Measurements from ENCODE around the gene RALA.

GRCh38 chr7:39631736-39632308 lies 8.4 kb downstream of the RALA start:
- TF ChIP-seq, protein P1, sequence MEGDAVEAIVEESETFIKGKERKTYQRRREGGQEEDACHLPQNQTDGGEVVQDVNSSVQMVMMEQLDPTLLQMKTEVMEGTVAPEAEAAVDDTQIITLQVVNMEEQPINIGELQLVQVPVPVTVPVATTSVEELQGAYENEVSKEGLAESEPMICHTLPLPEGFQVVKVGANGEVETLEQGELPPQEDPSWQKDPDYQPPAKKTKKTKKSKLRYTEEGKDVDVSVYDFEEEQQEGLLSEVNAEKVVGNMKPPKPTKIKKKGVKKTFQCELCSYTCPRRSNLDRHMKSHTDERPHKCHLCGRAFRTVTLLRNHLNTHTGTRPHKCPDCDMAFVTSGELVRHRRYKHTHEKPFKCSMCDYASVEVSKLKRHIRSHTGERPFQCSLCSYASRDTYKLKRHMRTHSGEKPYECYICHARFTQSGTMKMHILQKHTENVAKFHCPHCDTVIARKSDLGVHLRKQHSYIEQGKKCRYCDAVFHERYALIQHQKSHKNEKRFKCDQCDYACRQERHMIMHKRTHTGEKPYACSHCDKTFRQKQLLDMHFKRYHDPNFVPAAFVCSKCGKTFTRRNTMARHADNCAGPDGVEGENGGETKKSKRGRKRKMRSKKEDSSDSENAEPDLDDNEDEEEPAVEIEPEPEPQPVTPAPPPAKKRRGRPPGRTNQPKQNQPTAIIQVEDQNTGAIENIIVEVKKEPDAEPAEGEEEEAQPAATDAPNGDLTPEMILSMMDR (IDR thresholded peaks at IDR 0.05), result no peak
- TF ChIP-seq ZFX (IDR thresholded peaks at IDR 0.05; ENCODE audit: borderline replicate concordance), result no peak

Data from 22Rv1 (cell line).